ENCODE data around the gene LAMA3.

DNA sequence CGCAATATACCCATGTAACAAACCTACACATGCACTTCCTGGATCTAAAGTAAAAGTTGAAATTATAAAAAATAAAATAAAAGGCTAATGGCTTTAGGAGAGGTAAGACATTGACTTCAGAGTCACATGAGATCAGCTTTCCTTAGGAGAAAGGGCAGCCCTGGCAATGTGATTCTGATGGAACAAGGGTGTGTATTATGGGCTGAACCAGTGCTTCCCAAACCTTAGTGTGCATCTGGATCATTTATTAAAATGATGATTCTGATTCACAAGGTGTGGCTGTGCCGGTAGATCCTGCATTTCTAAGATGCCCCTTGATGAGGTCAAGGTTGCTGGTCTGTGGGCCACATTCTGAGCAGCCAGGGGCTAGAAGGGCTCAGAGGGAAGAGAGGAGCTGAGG, 42.6 kb downstream of the LAMA3 start:
- TF ChIP-seq, protein P1, sequence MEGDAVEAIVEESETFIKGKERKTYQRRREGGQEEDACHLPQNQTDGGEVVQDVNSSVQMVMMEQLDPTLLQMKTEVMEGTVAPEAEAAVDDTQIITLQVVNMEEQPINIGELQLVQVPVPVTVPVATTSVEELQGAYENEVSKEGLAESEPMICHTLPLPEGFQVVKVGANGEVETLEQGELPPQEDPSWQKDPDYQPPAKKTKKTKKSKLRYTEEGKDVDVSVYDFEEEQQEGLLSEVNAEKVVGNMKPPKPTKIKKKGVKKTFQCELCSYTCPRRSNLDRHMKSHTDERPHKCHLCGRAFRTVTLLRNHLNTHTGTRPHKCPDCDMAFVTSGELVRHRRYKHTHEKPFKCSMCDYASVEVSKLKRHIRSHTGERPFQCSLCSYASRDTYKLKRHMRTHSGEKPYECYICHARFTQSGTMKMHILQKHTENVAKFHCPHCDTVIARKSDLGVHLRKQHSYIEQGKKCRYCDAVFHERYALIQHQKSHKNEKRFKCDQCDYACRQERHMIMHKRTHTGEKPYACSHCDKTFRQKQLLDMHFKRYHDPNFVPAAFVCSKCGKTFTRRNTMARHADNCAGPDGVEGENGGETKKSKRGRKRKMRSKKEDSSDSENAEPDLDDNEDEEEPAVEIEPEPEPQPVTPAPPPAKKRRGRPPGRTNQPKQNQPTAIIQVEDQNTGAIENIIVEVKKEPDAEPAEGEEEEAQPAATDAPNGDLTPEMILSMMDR (conservative IDR thresholded peaks at IDR 0.05; ENCODE audit: low read length) = no peak
- no peak for TF ChIP-seq EZH2phosphoT487 (IDR thresholded peaks at IDR 0.05; ENCODE audit: borderline replicate concordance)

All from Loucy (cell line).